Measurements from ENCODE around the gene PDE4B.

The PDE4B gene

GRCh38 chr1:66237722-66238479 is 445.2 kb downstream of the PDE4B start:
- Histone ChIP-seq H3K4me3 (replicated peaks; ENCODE audit: low read depth, low read length) (no peak overlapping the region), H3K27me3 (replicated peaks; ENCODE audit: control insufficient read depth, insufficient read depth, low read length) (no peaks in the 10 kb centered on the region), H3K36me3 (ENCODE audit: control insufficient read depth, insufficient read depth, low read length) (no peaks in the 10 kb centered on the region)
- TF ChIP-seq CTCF (IDR thresholded peaks at IDR 0.05; ENCODE audit: insufficient read depth, low read length, poor library complexity, severe bottlenecking), result no peak
- DNase-seq (ENCODE audit: extremely low read depth, insufficient read length), result no peak

GRCh38 chr1:66239834-66240233 is 447.1 kb downstream of the PDE4B start:
- Histone ChIP-seq H3K27me3 (replicated peaks; ENCODE audit: control insufficient read depth, insufficient read depth, low read length) (no peaks in the 10 kb centered on the region), H3K4me3 (replicated peaks; ENCODE audit: low read depth, low read length) (no peak overlapping the region), H3K36me3 (ENCODE audit: control insufficient read depth, insufficient read depth, low read length) (no peaks in the 10 kb centered on the region)
- TF ChIP-seq CTCF (IDR thresholded peaks at IDR 0.05; ENCODE audit: insufficient read depth, low read length, poor library complexity, severe bottlenecking), result peak; percentile 22
- no peak for DNase-seq (ENCODE audit: extremely low read depth, insufficient read length)

GRCh38 chr1:66240491-66241484 is 448.1 kb downstream of the PDE4B start:
- no peak for DNase-seq (ENCODE audit: extremely low read depth, insufficient read length)
- Histone ChIP-seq H3K36me3 (ENCODE audit: control insufficient read depth, insufficient read depth, low read length) (no peaks in the 10 kb centered on the region), H3K27me3 (replicated peaks; ENCODE audit: control insufficient read depth, insufficient read depth, low read length) (no peaks in the 10 kb centered on the region), H3K4me3 (replicated peaks; ENCODE audit: low read depth, low read length) (no peak overlapping the region)
- no peak for TF ChIP-seq CTCF (IDR thresholded peaks at IDR 0.05; ENCODE audit: insufficient read depth, low read length, poor library complexity, severe bottlenecking)

- peak; percentile 100 for TF ChIP-seq CTCF (IDR thresholded peaks at IDR 0.05; ENCODE audit: insufficient read depth, low read length, poor library complexity, severe bottlenecking)
- no peaks in the 10 kb centered on the region for H3K36me3 ChIP-seq (ENCODE audit: control insufficient read depth, insufficient read depth, low read length)
- H3K27me3 ChIP-seq (replicated peaks; ENCODE audit: control insufficient read depth, insufficient read depth, low read length), result no peaks in the 10 kb centered on the region
- no peak overlapping the region for H3K4me3 ChIP-seq (replicated peaks; ENCODE audit: low read depth, low read length)
- peak; percentile 29 for DNase-seq (ENCODE audit: extremely low read depth, insufficient read length)
These were observed 450.2 kb downstream of the PDE4B start for GRCh38 chr1:66242646-66243547.

- TF ChIP-seq CTCF (IDR thresholded peaks at IDR 0.05; ENCODE audit: insufficient read depth, low read length, poor library complexity, severe bottlenecking), result no peak
- H3K27me3 ChIP-seq (replicated peaks; ENCODE audit: control insufficient read depth, insufficient read depth, low read length), result no peaks in the 10 kb centered on the region
- H3K36me3 ChIP-seq (ENCODE audit: control insufficient read depth, insufficient read depth, low read length), result no peaks in the 10 kb centered on the region
- H3K4me3 ChIP-seq (replicated peaks; ENCODE audit: low read depth, low read length), result no peak overlapping the region
- DNase-seq (ENCODE audit: extremely low read depth, insufficient read length), result no peak
These were observed 450.9 kb downstream of the PDE4B start for GRCh38 chr1:66243548-66244130.
